Neural cell (in vitro differentiated cells): ENCODE results near the gene OR5B2. TPM values are rescaled to one million over a fixed set of nuclear protein-coding genes. Genes with fewer than 3 reads are reported as not detected.
"Not testable (repeated sequence)": the region's sequence is repeated elsewhere in the genome, so short reads cannot be mapped to it uniquely, and the experiment has no call there.

ENCODE experiments used
- H2AFZ ChIP-seq: fragments of 200-600, 300-800 bp; sonication (generic), shearing (Covaris generic); 2 replicates; pipeline ENCODE4 v1.6.0; 2014; ENCODE audit warnings: low read depth, mild to moderate bottlenecking, antibody characterized with exemption, low read length, moderate library complexity
- H3F3A ChIP-seq: fragments of 200-600 bp; shearing (Covaris generic); 2 replicates; pipeline ENCODE4 v1.6.1; 2016; ENCODE audit warnings: mild to moderate bottlenecking, moderate library complexity, mixed read lengths, antibody characterized with exemption, low read length; ENCODE audit not compliant: insufficient read depth, poor library complexity, severe bottlenecking
- H3K27ac ChIP-seq: fragments of 200-600, 300-800 bp; sonication (generic), shearing (Covaris generic); 2 replicates; pipeline ENCODE4 v1.5.1; 2014; ENCODE audit warnings: mild to moderate bottlenecking, low read length, moderate library complexity
- H3K27me3 ChIP-seq: fragments of 300-800, 200-600 bp; sonication (generic), shearing (Covaris generic); 2 replicates; pipeline ENCODE4 v1.6.0; 2014; ENCODE audit warnings: mild to moderate bottlenecking, low read depth, low read length, moderate library complexity; ENCODE audit not compliant: insufficient read depth
- H3K36me3 ChIP-seq: fragments of 300-800, 200-600 bp; sonication (generic), shearing (Covaris generic); 2 replicates; pipeline ENCODE4 v1.5.1; 2014; ENCODE audit warnings: mild to moderate bottlenecking, antibody characterized with exemption, low read length, moderate library complexity; ENCODE audit not compliant: insufficient read depth
- H3K4me2 ChIP-seq: fragments of 300-800, 200-600 bp; sonication (generic), shearing (Covaris generic); 2 replicates; pipeline ENCODE4 v1.6.0; 2014; ENCODE audit warnings: mild to moderate bottlenecking, low read length
- H3K4me3 ChIP-seq: fragments of 300-800, 200-600 bp; sonication (generic), shearing (Covaris generic); 2 replicates; pipeline ENCODE4 v1.5.1; 2014; ENCODE audit warnings: mild to moderate bottlenecking, low read length, moderate library complexity
- H3K79me2 ChIP-seq: fragments of 200-600 bp; shearing (Covaris generic); replicated peaks from 2 replicates; pipeline ENCODE4 v1.6.0; 2014; ENCODE audit warnings: mild to moderate bottlenecking, low read length, moderate library complexity; ENCODE audit not compliant: insufficient read depth
- H3K9ac ChIP-seq: fragments of 300-800, 200-600 bp; sonication (generic), shearing (Covaris generic); 2 replicates; pipeline ENCODE4 v1.6.1; 2016; ENCODE audit warnings: mild to moderate bottlenecking, low read length, mixed read lengths
- H3K9me2 ChIP-seq: fragments of 200-600 bp; shearing (Covaris generic); 2 replicates; pipeline ENCODE4 v1.6.1; 2016; ENCODE audit warnings: mild to moderate bottlenecking, low read length, mixed read lengths; ENCODE audit not compliant: insufficient read depth
- H3K9me3 ChIP-seq: fragments of 200-600, 300-800 bp; sonication (generic), shearing (Covaris generic); 2 replicates; pipeline ENCODE4 v1.6.1; 2016; ENCODE audit warnings: mild to moderate bottlenecking, mixed run types, low read length, moderate library complexity, mixed read lengths
- H4K20me1 ChIP-seq: fragments of 200-600 bp; shearing (Covaris generic); 2 replicates; pipeline ENCODE4 v1.6.1; 2016; ENCODE audit warnings: mild to moderate bottlenecking, mixed run types; ENCODE audit not compliant: insufficient read depth
- EP300 ChIP-seq: fragments of 450-650 bp; conservative IDR thresholded peaks from 2 replicates; pipeline ENCODE4 v1.6.1; 2014; ENCODE audit warnings: antibody characterized with exemption, mild to moderate bottlenecking, moderate library complexity; ENCODE audit not compliant: poor library complexity, severe bottlenecking
- EZH2 ChIP-seq: fragments of 200-600, 300-800 bp; shearing (Covaris generic), sonication (generic); IDR thresholded peaks from 2 replicates; pipeline ENCODE4 v1.6.1; 2014; ENCODE audit warnings: antibody characterized with exemption, low read length, borderline replicate concordance, mild to moderate bottlenecking; ENCODE audit not compliant: insufficient read depth, poor library complexity, severe bottlenecking
- MXI1 ChIP-seq: fragments of 450-650 bp; conservative IDR thresholded peaks from 2 replicates; pipeline ENCODE4 v1.6.1; 2014; ENCODE audit warnings: antibody characterized with exemption, mild to moderate bottlenecking; ENCODE audit not compliant: poor library complexity, severe bottlenecking
- POLR2AphosphoS5 ChIP-seq: IDR thresholded peaks from 2 replicates; pipeline ENCODE4 v1.6.1; 2012
- RAD21 ChIP-seq: fragments of 450-650 bp; conservative IDR thresholded peaks from 2 replicates; pipeline ENCODE4 v1.6.1; 2014; ENCODE audit warnings: antibody characterized with exemption, mild to moderate bottlenecking, moderate library complexity
- REST ChIP-seq: IDR thresholded peaks from 2 replicates; pipeline ENCODE4 v1.6.1; 2012; ENCODE audit warnings: borderline replicate concordance
- SMC3 ChIP-seq: fragments of 450-650 bp; conservative IDR thresholded peaks from 2 replicates; pipeline ENCODE4 v1.6.1; 2014; ENCODE audit warnings: antibody characterized with exemption, mild to moderate bottlenecking, moderate library complexity; ENCODE audit not compliant: poor library complexity
- TAF1 ChIP-seq: IDR thresholded peaks from 2 replicates; pipeline ENCODE4 v1.6.1; 2012; ENCODE audit warnings: low read depth
- polyA plus RNA-seq: library from polyadenylated mRNA; depleted of rRNA; stranded (reverse); fragments of >200 nt; gene quantifications from 2 replicates; pipeline ENCODE4 v1.2.3, GENCODE V29; 2014
- TF ChIP-seq, protein P1 (sequence below): fragments of 450-650 bp; IDR thresholded peaks from 2 replicates; pipeline ENCODE4 v1.5.1; 2014; ENCODE audit warnings: antibody characterized with exemption, mild to moderate bottlenecking, moderate library complexity; ENCODE audit not compliant: poor library complexity, severe bottlenecking

Gene OR5B2
- polyA plus RNA-seq, 1 donor from 2014 or later = not detected

DNA sequence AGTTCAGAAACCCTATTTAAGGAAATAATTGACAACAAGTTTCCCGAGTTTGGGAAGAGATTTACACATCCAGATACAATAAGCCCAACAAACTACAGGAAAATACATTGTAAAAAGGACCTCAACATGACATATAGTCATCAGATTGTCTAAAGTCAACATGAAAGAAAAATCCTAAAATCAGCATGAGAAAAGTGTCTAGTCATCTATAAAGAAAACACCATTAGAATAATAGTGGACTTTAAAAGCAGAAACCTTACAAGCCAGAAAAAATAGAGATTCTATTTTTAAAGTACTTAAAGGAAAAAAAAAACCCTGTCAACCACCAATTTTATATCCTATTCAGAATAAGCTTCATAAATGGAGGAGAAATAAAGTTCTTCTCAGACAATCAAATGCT is 1.4 kb upstream of the OR5B2 start:
- Histone ChIP-seq H3K4me2 (no peak overlapping the region), H2AFZ (no peak overlapping the region), H3F3A (no peaks in the 10 kb centered on the region), H3K27ac (no peak overlapping the region), H3K4me3 (no peak overlapping the region), H4K20me1 (no peaks in the 10 kb centered on the region), H3K36me3 (no peaks in the 10 kb centered on the region), H3K9me3 (no peaks in the 10 kb centered on the region), H3K27me3 (no peaks in the 10 kb centered on the region), H3K79me2 (no peaks in the 10 kb centered on the region), H3K9me2 (no peaks in the 10 kb centered on the region), H3K9ac (no peak overlapping the region)
- no peak for TF ChIP-seq POLR2AphosphoS5
- TF ChIP-seq MXI1 = no peak
- no peak for TF ChIP-seq TAF1
- no peak for TF ChIP-seq RAD21
- no peak for TF ChIP-seq SMC3
- TF ChIP-seq EP300 = no peak
- TF ChIP-seq EZH2 = no peak
- no peak for TF ChIP-seq REST

GRCh38 chr11:58406774-58407173 is 21.1 kb downstream of the OR5B2 start, which contains the start of gene OR5B3:
OR5B3 (minus strand) TSS chr11:58406874; CDS start chr11:58403409, 3,465 bp downstream.
- no peaks in the 10 kb centered on the region for H3F3A ChIP-seq
- no peaks in the 10 kb centered on the region for H3K36me3 ChIP-seq
- H3K79me2 ChIP-seq = no peaks in the 10 kb centered on the region
- H3K27me3 ChIP-seq = no peaks in the 10 kb centered on the region
- TF ChIP-seq EZH2 = no peak
- TF ChIP-seq, protein P1, sequence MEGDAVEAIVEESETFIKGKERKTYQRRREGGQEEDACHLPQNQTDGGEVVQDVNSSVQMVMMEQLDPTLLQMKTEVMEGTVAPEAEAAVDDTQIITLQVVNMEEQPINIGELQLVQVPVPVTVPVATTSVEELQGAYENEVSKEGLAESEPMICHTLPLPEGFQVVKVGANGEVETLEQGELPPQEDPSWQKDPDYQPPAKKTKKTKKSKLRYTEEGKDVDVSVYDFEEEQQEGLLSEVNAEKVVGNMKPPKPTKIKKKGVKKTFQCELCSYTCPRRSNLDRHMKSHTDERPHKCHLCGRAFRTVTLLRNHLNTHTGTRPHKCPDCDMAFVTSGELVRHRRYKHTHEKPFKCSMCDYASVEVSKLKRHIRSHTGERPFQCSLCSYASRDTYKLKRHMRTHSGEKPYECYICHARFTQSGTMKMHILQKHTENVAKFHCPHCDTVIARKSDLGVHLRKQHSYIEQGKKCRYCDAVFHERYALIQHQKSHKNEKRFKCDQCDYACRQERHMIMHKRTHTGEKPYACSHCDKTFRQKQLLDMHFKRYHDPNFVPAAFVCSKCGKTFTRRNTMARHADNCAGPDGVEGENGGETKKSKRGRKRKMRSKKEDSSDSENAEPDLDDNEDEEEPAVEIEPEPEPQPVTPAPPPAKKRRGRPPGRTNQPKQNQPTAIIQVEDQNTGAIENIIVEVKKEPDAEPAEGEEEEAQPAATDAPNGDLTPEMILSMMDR = no peak
- no peak for TF ChIP-seq TAF1
- no peak for TF ChIP-seq RAD21
- TF ChIP-seq SMC3 = no peak
- TF ChIP-seq EP300 = no peak
- TF ChIP-seq REST = no peak
- TF ChIP-seq POLR2AphosphoS5 = no peak
- no peak for TF ChIP-seq MXI1
- H3K4me3 ChIP-seq = no peak within 1 kb of the TSS
- H3K9me3 ChIP-seq = peaks cover 7% of the 10 kb centered on the region
- no peak within 1 kb of the TSS for H3K27ac ChIP-seq
- no peak within 1 kb of the TSS for H3K9ac ChIP-seq
- H3K4me2 ChIP-seq = no peak within 1 kb of the TSS
- no peaks in the 10 kb centered on the region for H4K20me1 ChIP-seq
- H3K9me2 ChIP-seq = no peaks in the 10 kb centered on the region
- no peak within 1 kb of the TSS for H2AFZ ChIP-seq

- H4K20me1 ChIP-seq, H3K4me3 ChIP-seq, H3K9ac ChIP-seq, H3K36me3 ChIP-seq, H3F3A ChIP-seq, H3K27ac ChIP-seq, H3K79me2 ChIP-seq, H3K9me2 ChIP-seq, H3K4me2 ChIP-seq, H3K9me3 ChIP-seq, H3K27me3 ChIP-seq, H2AFZ ChIP-seq: not testable (repeated sequence)
Measured at GRCh38 chr11:58399622-58400021, 28.3 kb downstream of the OR5B2 start.
